Psoas muscle (tissue), 8 donors: Measurements from ENCODE around the gene UTY. TPM values are rescaled to one million over a fixed set of nuclear protein-coding genes. Genes with fewer than 3 reads are reported as not detected.

Experiments
- ATAC-seq, 4 donors: fragments of 200-7000 bp; cut with Tn5 transposase; one replicate each; pipeline ENCODE4 v1.9.1; 2020; ENCODE audit warnings: moderate library complexity in 3 of 4, mild to moderate bottlenecking in 2 of 4
- DNase-seq, 2 donors: peaks; one replicate each; pipeline ENCODE4 v3.0.0-alpha.2; 2020
- H3K27ac ChIP-seq: fragments of 200-600 bp; one replicate; pipeline ENCODE4 v1.8.0; 2022
- H3K27me3 ChIP-seq, 3 donors: fragments of 200-600 bp in 1 of 3; one replicate each; pipeline versions ENCODE4 v1.6.1 to v1.8.0; 2013 to 2022; ENCODE audit warnings: low read length in 2 of 3, mild to moderate bottlenecking in 2 of 3, moderate library complexity in 1 of 3; ENCODE audit not compliant: insufficient read depth in 3 of 3
- H3K36me3 ChIP-seq, 2 donors: fragments of 200-600 bp in 1 of 2; one replicate each; pipeline versions ENCODE4 v1.6.1 to v1.8.0; 2013 to 2022; ENCODE audit warnings: low read depth in 1 of 2, mild to moderate bottlenecking in 1 of 2, moderate library complexity in 1 of 2; ENCODE audit not compliant: insufficient read depth in 1 of 2
- H3K4me1 ChIP-seq: fragments of 200-600 bp; one replicate; pipeline ENCODE4 v1.8.0; 2022
- H3K4me3 ChIP-seq: fragments of 200-600 bp; one replicate; pipeline ENCODE4 v1.8.0; 2022; ENCODE audit warnings: mild to moderate bottlenecking
- H3K9me3 ChIP-seq: fragments of 200-600 bp; one replicate; pipeline ENCODE4 v1.8.0; 2022
- CTCF ChIP-seq: fragments of 200-600 bp; IDR thresholded peaks from one replicate; pipeline ENCODE4 v1.8.0; 2022; ENCODE audit warnings: antibody characterized with exemption
- whole genome bisulfite sequencing, 3 donors: extraction: QIAGEN DNeasy Blood & Tissue Kit; methylation state at CpG; one replicate each; pipeline versions ENCODE4 v1.1.6 to v1.1.7; 2013; 5-methylcytosine and 5-hydroxymethylcytosine counted together
- intact Hi-C, 2 donors: fragments of 100-400 bp; cut with DNase I; formaldehyde crosslinking; loops; one replicate each; pipeline versions ENCODE4 v1.11.0 to v1.14.2; 2022
- polyA plus RNA-seq, 3 donors: library from polyadenylated mRNA; stranded (reverse); fragments of 200-250 nt; gene quantifications; one replicate each; pipeline ENCODE4 v1.2.3, GENCODE V29; 2013
- total RNA-seq, 4 donors: library from RNA; stranded (reverse); fragmentation: NEBNext Ultra II Directional in 2 of 4; extraction: Animal tissue kit (Norgen Biotek cat#: 25700) in 2 of 4; gene quantifications; one replicate each; pipeline versions ENCODE4 v1.2.1 to v1.2.4, GENCODE V29; 2021 to 2023
- donor health status: healthy with polysubstance abuse.
- donor health status: DM: no; HTN: no; CAD: no; lungs with moderate emphysema.
- donor health status: Bipolar disorder and iron deficiency.
- donor health status: healthy.
- donor health status: DM: yes; HTN: yes; CAD: no.
- donor health status: DM: no; HTN: no; CAD: no.
- donor health status: DM: no; HTN: no; CAD: no.
- donor health status: DM: yes; HTN: yes; CAD: no.

Gene UTY
- total and polyA plus RNA-seq, 7 donors = 1.3 to 4.5 TPM; not detected in 5

GRCh38 chrY:13250421-13250820, 229.4 kb downstream of the UTY start:
- intact Hi-C loops = no loop called here
- H3K27me3 ChIP-seq = no peaks in the 10 kb centered on the region
- no peak overlapping the region for H3K4me3 ChIP-seq
- ATAC-seq = no peak
- no peaks in the 10 kb centered on the region for H3K4me1 ChIP-seq
- no peak overlapping the region for H3K27ac ChIP-seq
- H3K9me3 ChIP-seq = no peaks in the 10 kb centered on the region
- no peak for TF ChIP-seq CTCF
- no peaks in the 10 kb centered on the region for H3K36me3 ChIP-seq
- no peak for DNase-seq

- no peak for DNase-seq
- WGBS, 3 donors = 96 to 97% methylated on average over 5 of the region's 5 CpGs; no CpG with 5 or more reads in 1 of the 3 donors
- intact Hi-C loops = no loop called here
Measured at GRCh38 chrY:13243716-13244115, 236.1 kb downstream of the UTY start.

GRCh38 chrY:13233901-13234300, 245.9 kb downstream of the UTY start:
- no peak for DNase-seq
- Histone ChIP-seq H3K36me3 (no peaks in the 10 kb centered on the region), H3K27ac (no peak overlapping the region), H3K27me3 (no peaks in the 10 kb centered on the region), H3K9me3 (no peaks in the 10 kb centered on the region), H3K4me1 (no peaks in the 10 kb centered on the region), H3K4me3 (no peak overlapping the region)
- intact Hi-C loops = no loop called here
- TF ChIP-seq CTCF = no peak
- WGBS, 3 donors = 37 to 44% methylated on average over 3 of the region's 3 CpGs; no CpG with 5 or more reads in 1 of the 3 donors
- ATAC-seq = no peak

More at GRCh38 chrY:13243716-13244115, 236.1 kb downstream of the UTY start:
- Histone ChIP-seq H3K36me3 (no peaks in the 10 kb centered on the region), H3K27ac (no peak overlapping the region), H3K4me1 (no peaks in the 10 kb centered on the region), H3K9me3 (no peaks in the 10 kb centered on the region), H3K4me3 (no peak overlapping the region), H3K27me3 (no peaks in the 10 kb centered on the region)
- no peak for TF ChIP-seq CTCF
- no peak for ATAC-seq

GRCh38 chrY:13233118-13233517, 246.7 kb downstream of the UTY start:
- Histone ChIP-seq H3K4me3 (no peak overlapping the region), H3K27me3 (no peaks in the 10 kb centered on the region), H3K36me3 (no peaks in the 10 kb centered on the region), H3K9me3 (no peaks in the 10 kb centered on the region), H3K27ac (no peak overlapping the region), H3K4me1 (no peaks in the 10 kb centered on the region)
- ATAC-seq = no peak
- TF ChIP-seq CTCF = no peak
- intact Hi-C loops = no loop called here
- no peak for DNase-seq
- WGBS, 3 donors = 90 to 100% methylated on average over 1 of the region's 1 CpG; no CpG with 5 or more reads in 1 of the 3 donors

- ATAC-seq (no peak), DNase-seq (no peak)
- Histone ChIP-seq H3K27me3 (no peaks in the 10 kb centered on the region), H3K4me1 (no peaks in the 10 kb centered on the region), H3K36me3 (no peaks in the 10 kb centered on the region), H3K27ac (no peak overlapping the region), H3K9me3 (no peaks in the 10 kb centered on the region), H3K4me3 (no peak overlapping the region)
- intact Hi-C loops = no loop called here
- TF ChIP-seq CTCF = no peak
- WGBS, 3 donors = 73 to 83% methylated on average over 2 of the region's 2 CpGs; no CpG with 5 or more reads in 1 of the 3 donors
Measured at GRCh38 chrY:13227354-13227953, 252.4 kb downstream of the UTY start.
